22Rv1 (cell line): ENCODE results near the gene XPNPEP1.

ENCODE experiments used
- ZFX ChIP-seq: fragments of 450-650 bp; IDR thresholded peaks from 2 replicates; pipeline ENCODE4 v1.6.1; 2017; ENCODE audit warnings: antibody characterized with exemption, borderline replicate concordance
- TF ChIP-seq, protein P1 (sequence below): fragments of 450-650 bp; IDR thresholded peaks from 2 replicates; pipeline ENCODE4 v1.5.1; 2017; ENCODE audit warnings: mild to moderate bottlenecking

DNA sequence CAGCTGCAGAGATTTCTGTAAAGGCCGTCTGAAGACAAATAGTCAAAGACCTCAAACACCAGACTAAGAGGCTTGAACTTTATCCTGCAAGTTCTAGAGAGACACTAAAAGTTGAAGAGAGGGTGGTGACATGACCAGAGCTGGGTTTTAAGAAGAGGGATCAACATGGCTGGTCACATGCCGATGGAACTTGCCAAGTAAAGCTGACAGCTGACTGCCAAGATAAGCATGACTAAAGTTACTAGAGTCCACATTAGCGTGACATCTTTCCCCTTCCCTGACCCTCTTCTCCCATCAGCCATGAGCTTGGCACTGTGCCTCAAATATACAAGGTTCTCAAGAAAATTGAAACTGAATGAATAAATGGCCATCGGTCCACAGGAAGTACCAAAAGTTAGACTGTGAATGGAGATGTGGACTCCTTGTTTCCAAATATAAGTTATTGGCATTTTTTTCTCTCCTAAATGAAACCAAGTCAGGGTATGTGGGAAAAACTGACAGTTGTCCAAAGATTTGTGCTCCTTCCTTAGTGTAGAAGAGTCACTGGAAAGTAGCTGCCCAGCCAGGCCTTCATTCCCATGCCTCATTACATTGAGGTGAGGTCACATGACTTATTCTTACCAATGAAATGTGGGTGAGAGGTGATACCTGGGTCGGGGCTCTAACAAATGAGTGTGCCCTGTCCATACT lies 24.5 kb downstream of the XPNPEP1 start:
- TF ChIP-seq, protein P1, sequence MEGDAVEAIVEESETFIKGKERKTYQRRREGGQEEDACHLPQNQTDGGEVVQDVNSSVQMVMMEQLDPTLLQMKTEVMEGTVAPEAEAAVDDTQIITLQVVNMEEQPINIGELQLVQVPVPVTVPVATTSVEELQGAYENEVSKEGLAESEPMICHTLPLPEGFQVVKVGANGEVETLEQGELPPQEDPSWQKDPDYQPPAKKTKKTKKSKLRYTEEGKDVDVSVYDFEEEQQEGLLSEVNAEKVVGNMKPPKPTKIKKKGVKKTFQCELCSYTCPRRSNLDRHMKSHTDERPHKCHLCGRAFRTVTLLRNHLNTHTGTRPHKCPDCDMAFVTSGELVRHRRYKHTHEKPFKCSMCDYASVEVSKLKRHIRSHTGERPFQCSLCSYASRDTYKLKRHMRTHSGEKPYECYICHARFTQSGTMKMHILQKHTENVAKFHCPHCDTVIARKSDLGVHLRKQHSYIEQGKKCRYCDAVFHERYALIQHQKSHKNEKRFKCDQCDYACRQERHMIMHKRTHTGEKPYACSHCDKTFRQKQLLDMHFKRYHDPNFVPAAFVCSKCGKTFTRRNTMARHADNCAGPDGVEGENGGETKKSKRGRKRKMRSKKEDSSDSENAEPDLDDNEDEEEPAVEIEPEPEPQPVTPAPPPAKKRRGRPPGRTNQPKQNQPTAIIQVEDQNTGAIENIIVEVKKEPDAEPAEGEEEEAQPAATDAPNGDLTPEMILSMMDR = no peak
- TF ChIP-seq ZFX = no peak
